ENCODE data around the gene AGRN.
"Not testable (repeated sequence)": the region's sequence is repeated elsewhere in the genome, so short reads cannot be mapped to it uniquely, and the experiment has no call there.

The AGRN gene

GRCh38 chr1:1090424-1091343 lies 70.8 kb downstream of the AGRN start:
- no peak for TF ChIP-seq CTCF (conservative IDR thresholded peaks at IDR 0.05; ENCODE audit: low read length)
- H3K4me3 ChIP-seq (ENCODE audit: low read length): no peak overlapping the region
- DNase-seq (ENCODE audit: low read depth): no peak

GRCh38 chr1:1091344-1092148 lies 71.6 kb downstream of the AGRN start:
- TF ChIP-seq CTCF (conservative IDR thresholded peaks at IDR 0.05; ENCODE audit: low read length): no peak
- no peak overlapping the region for H3K4me3 ChIP-seq (ENCODE audit: low read length)
- DNase-seq (ENCODE audit: low read depth): no peak

GRCh38 chr1:1092149-1092855 lies 72.4 kb downstream of the AGRN start:
- no peak for TF ChIP-seq CTCF (conservative IDR thresholded peaks at IDR 0.05; ENCODE audit: low read length)
- DNase-seq (ENCODE audit: low read depth): no peak

GRCh38 chr1:1092894-1093609 lies 73.1 kb downstream of the AGRN start:
- no peak for TF ChIP-seq CTCF (conservative IDR thresholded peaks at IDR 0.05; ENCODE audit: low read length)

More at GRCh38 chr1:1092149-1092855, 72.4 kb downstream of the AGRN start:
- no peak overlapping the region for H3K4me3 ChIP-seq (ENCODE audit: low read length)

GRCh38 chr1:1093610-1093943 lies 73.7 kb downstream of the AGRN start:
- DNase-seq (ENCODE audit: low read depth): no peak
- H3K4me3 ChIP-seq (ENCODE audit: low read length): no peak overlapping the region
- TF ChIP-seq CTCF (conservative IDR thresholded peaks at IDR 0.05; ENCODE audit: low read length): no peak

More at GRCh38 chr1:1092894-1093609, 73.1 kb downstream of the AGRN start:
- H3K4me3 ChIP-seq (ENCODE audit: low read length): no peak overlapping the region
- no peak for DNase-seq (ENCODE audit: low read depth)

- no peak for DNase-seq (ENCODE audit: low read depth)
- no peak overlapping the region for H3K4me3 ChIP-seq (ENCODE audit: low read length)
- TF ChIP-seq CTCF (conservative IDR thresholded peaks at IDR 0.05; ENCODE audit: low read length): no peak
Observed at GRCh38 chr1:1094981-1095380, 75.1 kb downstream of the AGRN start.

GRCh38 chr1:1096136-1096535 lies 76.2 kb downstream of the AGRN start:
- not testable (repeated sequence) for H3K4me3 ChIP-seq (ENCODE audit: low read length); DNase-seq (ENCODE audit: low read depth)
